ENCODE data around the gene TAC1. TPM values are rescaled to one million over a fixed set of nuclear protein-coding genes. Genes with fewer than 3 reads are reported as not detected.

The TAC1 gene
- not detected in 2 replicates for total RNA-seq

GRCh38 chr7:97731736-97732564 lies at the start of gene TAC1:
TSS of gene TAC1 (plus strand) at chr7:97732086. CDS start at chr7:97732613, 527 bp downstream.

Other genes starting within 250 kb of the TAC1 start
- 12.6 and 32.3 TPM in 2 replicates for gene ASNS, start 140.3 kb downstream of the TAC1 start, total RNA-seq